Stimulated activated CD4-positive, alpha-beta T cell treated with anti-CD3 and anti-CD28 coated beads, Interleukin-4, amount 100 ng/mL, for 4 hours (primary cell): ENCODE results near the gene MIAT.
"Not testable (repeated sequence)": the region's sequence is repeated elsewhere in the genome, so short reads cannot be mapped to it uniquely, and the experiment has no call there.

ENCODE experiments used
- DNase-seq, 2 experiments: peaks; one replicate each; pipeline ENCODE4 v3.0.0-alpha.2; 2020

The MIAT gene

GRCh38 chr22:26700886-26701285 is 43.5 kb downstream of the MIAT start:
- DNase-seq = no peak

- DNase-seq = no peak
Observed at GRCh38 chr22:26701323-26701722, 43.9 kb downstream of the MIAT start.

- no peak for DNase-seq
Observed at GRCh38 chr22:26702906-26703830, 45.8 kb downstream of the MIAT start.

- DNase-seq = not testable (repeated sequence)
Observed at GRCh38 chr22:26705379-26705778, 48.0 kb downstream of the MIAT start.

GRCh38 chr22:26707090-26707489 is 49.7 kb downstream of the MIAT start:
- no peak for DNase-seq

- DNase-seq = no peak
Observed at GRCh38 chr22:26707581-26707980, 50.2 kb downstream of the MIAT start.

- no peak for DNase-seq
Observed at GRCh38 chr22:26708256-26709009, 51.0 kb downstream of the MIAT start.

- DNase-seq = no peak
Observed at GRCh38 chr22:26709617-26710390, 52.4 kb downstream of the MIAT start.

GRCh38 chr22:26711205-26711963 is 54.0 kb downstream of the MIAT start:
- DNase-seq = no peak

- DNase-seq = no peak
Observed at GRCh38 chr22:26712158-26712557, 54.8 kb downstream of the MIAT start.

GRCh38 chr22:26713823-26714449 is 56.5 kb downstream of the MIAT start:
- DNase-seq = no peak

- DNase-seq = no peak
Observed at GRCh38 chr22:26714971-26715370, 57.6 kb downstream of the MIAT start.

GRCh38 chr22:26715392-26715936 is 58.1 kb downstream of the MIAT start:
- no peak for DNase-seq

- DNase-seq = no peak
Observed at GRCh38 chr22:26718488-26718887, 61.1 kb downstream of the MIAT start.

GRCh38 chr22:26718905-26719304 is 61.5 kb downstream of the MIAT start:
- no peak for DNase-seq

- no peak for DNase-seq
Observed at GRCh38 chr22:26722159-26722558, 64.8 kb downstream of the MIAT start.

GRCh38 chr22:26724414-26724813 is 67.0 kb downstream of the MIAT start:
- no peak for DNase-seq

GRCh38 chr22:26725012-26725676 is 67.8 kb downstream of the MIAT start:
- no peak for DNase-seq
